ENCODE results near the gene B3GNT9.

- no peak for TF ChIP-seq CREB1 (IDR thresholded peaks at IDR 0.05; ENCODE audit: low read depth)
- no peak for TF ChIP-seq TAF1 (IDR thresholded peaks at IDR 0.05; ENCODE audit: low read depth)
- TF ChIP-seq EP300 (IDR thresholded peaks at IDR 0.05; ENCODE audit: borderline replicate concordance): no peak
- TF ChIP-seq EGR1 (IDR thresholded peaks at IDR 0.05): no peak
- TF ChIP-seq CEBPB (IDR thresholded peaks at IDR 0.05): no peak
- TF ChIP-seq YY1 (IDR thresholded peaks at IDR 0.05; ENCODE audit: low read depth): no peak
- TF ChIP-seq, protein P1, sequence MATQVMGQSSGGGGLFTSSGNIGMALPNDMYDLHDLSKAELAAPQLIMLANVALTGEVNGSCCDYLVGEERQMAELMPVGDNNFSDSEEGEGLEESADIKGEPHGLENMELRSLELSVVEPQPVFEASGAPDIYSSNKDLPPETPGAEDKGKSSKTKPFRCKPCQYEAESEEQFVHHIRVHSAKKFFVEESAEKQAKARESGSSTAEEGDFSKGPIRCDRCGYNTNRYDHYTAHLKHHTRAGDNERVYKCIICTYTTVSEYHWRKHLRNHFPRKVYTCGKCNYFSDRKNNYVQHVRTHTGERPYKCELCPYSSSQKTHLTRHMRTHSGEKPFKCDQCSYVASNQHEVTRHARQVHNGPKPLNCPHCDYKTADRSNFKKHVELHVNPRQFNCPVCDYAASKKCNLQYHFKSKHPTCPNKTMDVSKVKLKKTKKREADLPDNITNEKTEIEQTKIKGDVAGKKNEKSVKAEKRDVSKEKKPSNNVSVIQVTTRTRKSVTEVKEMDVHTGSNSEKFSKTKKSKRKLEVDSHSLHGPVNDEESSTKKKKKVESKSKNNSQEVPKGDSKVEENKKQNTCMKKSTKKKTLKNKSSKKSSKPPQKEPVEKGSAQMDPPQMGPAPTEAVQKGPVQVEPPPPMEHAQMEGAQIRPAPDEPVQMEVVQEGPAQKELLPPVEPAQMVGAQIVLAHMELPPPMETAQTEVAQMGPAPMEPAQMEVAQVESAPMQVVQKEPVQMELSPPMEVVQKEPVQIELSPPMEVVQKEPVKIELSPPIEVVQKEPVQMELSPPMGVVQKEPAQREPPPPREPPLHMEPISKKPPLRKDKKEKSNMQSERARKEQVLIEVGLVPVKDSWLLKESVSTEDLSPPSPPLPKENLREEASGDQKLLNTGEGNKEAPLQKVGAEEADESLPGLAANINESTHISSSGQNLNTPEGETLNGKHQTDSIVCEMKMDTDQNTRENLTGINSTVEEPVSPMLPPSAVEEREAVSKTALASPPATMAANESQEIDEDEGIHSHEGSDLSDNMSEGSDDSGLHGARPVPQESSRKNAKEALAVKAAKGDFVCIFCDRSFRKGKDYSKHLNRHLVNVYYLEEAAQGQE (IDR thresholded peaks at IDR 0.05; ENCODE audit: low read depth): no peak
- TF ChIP-seq NFIC (IDR thresholded peaks at IDR 0.05): no peak
- TF ChIP-seq RAD21 (IDR thresholded peaks at IDR 0.05; ENCODE audit: low read depth): no peak
- TF ChIP-seq, protein P2, sequence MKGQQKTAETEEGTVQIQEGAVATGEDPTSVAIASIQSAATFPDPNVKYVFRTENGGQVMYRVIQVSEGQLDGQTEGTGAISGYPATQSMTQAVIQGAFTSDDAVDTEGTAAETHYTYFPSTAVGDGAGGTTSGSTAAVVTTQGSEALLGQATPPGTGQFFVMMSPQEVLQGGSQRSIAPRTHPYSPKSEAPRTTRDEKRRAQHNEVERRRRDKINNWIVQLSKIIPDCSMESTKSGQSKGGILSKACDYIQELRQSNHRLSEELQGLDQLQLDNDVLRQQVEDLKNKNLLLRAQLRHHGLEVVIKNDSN (IDR thresholded peaks at IDR 0.05): no peak
- TF ChIP-seq MAX (IDR thresholded peaks at IDR 0.05): no peak
- no peak for TF ChIP-seq TCF12 (IDR thresholded peaks at IDR 0.05; ENCODE audit: low read depth)
These were observed 52.2 kb downstream of the B3GNT9 start for GRCh38 chr16:67098599-67098998.
